OCI-LY1 (cell line): ENCODE data around the gene PRDX1.

Source experiments
- CTCF ChIP-seq: fragments of 200-600 bp; sonication (generic), shearing (Covaris generic); IDR thresholded peaks from 2 replicates; pipeline ENCODE4 v1.5.1; 2017; ENCODE audit warnings: mild to moderate bottlenecking, antibody characterized with exemption, low read length, moderate library complexity, mixed read lengths
- EZH2 ChIP-seq: fragments of 200-600 bp; sonication (generic), shearing (Covaris generic); IDR thresholded peaks from 2 replicates; pipeline ENCODE4 v1.8.0; 2017; ENCODE audit warnings: borderline replicate concordance, mixed run types, mild to moderate bottlenecking, antibody characterized with exemption, low read length, moderate library complexity, mixed read lengths

GRCh38 chr1:45492691-45493090 lies 29.0 kb downstream of the PRDX1 start:
- TF ChIP-seq CTCF (no peak), EZH2 (no peak)
